Astrocyte (in vitro differentiated cells and primary cell): ENCODE results near the gene AWAT2.

Experiments
- EZH2 ChIP-seq: IDR thresholded peaks from 2 replicates; pipeline ENCODE4 v1.6.1; 2012; ENCODE audit warnings: mild to moderate bottlenecking, low read length, inconsistent platforms; ENCODE audit not compliant: insufficient read depth
- TF ChIP-seq, protein P1 (sequence below): IDR thresholded peaks from 2 replicates; pipeline ENCODE4 v1.5.1; 2011; ENCODE audit warnings: low read depth, mild to moderate bottlenecking, inconsistent platforms, low read length, moderate library complexity; ENCODE audit not compliant: insufficient read depth

DNA sequence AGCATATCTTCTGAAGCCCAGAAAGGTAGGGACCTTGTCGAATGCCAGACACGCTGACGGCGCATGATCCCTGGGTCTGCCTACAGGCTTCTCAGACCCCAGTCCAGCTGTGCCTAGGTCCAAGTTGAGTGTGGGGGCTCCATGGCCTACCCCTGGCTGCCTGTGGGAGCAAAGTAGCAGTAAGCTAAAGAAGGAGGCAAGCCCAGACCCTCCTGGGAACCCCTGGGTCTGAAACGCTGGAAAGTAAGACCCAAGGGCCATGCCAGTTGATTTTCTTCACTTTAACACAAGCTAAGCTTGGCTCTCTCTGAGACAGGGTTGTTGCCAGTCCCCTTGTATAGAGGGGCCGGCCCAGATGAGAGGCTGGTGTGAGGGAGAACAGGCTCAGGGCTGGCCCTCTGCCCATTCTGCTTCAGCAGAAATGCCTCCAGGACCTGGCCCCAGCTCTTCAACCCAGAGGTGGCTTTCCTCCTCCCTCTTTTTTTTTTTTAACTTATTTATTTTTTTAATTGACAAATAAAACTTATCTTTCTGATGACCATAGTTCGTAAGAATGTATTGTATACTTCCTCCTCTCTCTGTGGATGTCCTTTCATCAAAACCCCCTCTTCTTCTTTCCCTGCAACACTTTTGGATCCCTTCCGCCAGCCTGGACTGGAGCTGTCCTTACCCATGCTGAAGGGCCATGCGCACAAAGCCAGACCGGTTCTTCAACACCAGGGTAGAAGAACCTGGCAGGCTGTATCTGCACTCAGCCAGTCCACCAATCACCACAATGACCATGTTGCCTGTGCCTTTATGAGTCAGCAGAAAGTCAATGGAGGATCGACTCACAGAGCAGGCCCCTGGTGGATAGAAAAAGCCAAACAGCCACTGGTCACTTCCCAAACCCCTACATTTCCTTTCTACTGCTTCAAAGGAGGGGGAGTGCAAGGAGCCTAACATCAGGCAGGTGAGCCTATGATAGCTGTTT is 7.1 kb downstream of the AWAT2 start:
- TF ChIP-seq, protein P1, sequence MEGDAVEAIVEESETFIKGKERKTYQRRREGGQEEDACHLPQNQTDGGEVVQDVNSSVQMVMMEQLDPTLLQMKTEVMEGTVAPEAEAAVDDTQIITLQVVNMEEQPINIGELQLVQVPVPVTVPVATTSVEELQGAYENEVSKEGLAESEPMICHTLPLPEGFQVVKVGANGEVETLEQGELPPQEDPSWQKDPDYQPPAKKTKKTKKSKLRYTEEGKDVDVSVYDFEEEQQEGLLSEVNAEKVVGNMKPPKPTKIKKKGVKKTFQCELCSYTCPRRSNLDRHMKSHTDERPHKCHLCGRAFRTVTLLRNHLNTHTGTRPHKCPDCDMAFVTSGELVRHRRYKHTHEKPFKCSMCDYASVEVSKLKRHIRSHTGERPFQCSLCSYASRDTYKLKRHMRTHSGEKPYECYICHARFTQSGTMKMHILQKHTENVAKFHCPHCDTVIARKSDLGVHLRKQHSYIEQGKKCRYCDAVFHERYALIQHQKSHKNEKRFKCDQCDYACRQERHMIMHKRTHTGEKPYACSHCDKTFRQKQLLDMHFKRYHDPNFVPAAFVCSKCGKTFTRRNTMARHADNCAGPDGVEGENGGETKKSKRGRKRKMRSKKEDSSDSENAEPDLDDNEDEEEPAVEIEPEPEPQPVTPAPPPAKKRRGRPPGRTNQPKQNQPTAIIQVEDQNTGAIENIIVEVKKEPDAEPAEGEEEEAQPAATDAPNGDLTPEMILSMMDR = no peak
- no peak for TF ChIP-seq EZH2
